GM19023 (cell line): ENCODE results near the gene TTC21A.
A peak's percentile ranks its signal among the peaks of the same experiment; 100 is the strongest.
"Not testable (repeated sequence)": the region's sequence is repeated elsewhere in the genome, so short reads cannot be mapped to it uniquely, and the experiment has no call there.

ENCODE experiments used
- ATAC-seq: cut with Tn5 transposase; IDR thresholded peaks from one replicate; pipeline ENCODE4 v1.9.1; 2021; ENCODE audit warnings: mild to moderate bottlenecking, moderate library complexity; ENCODE audit not compliant: unreplicated experiment

Gene TTC21A, protein sequence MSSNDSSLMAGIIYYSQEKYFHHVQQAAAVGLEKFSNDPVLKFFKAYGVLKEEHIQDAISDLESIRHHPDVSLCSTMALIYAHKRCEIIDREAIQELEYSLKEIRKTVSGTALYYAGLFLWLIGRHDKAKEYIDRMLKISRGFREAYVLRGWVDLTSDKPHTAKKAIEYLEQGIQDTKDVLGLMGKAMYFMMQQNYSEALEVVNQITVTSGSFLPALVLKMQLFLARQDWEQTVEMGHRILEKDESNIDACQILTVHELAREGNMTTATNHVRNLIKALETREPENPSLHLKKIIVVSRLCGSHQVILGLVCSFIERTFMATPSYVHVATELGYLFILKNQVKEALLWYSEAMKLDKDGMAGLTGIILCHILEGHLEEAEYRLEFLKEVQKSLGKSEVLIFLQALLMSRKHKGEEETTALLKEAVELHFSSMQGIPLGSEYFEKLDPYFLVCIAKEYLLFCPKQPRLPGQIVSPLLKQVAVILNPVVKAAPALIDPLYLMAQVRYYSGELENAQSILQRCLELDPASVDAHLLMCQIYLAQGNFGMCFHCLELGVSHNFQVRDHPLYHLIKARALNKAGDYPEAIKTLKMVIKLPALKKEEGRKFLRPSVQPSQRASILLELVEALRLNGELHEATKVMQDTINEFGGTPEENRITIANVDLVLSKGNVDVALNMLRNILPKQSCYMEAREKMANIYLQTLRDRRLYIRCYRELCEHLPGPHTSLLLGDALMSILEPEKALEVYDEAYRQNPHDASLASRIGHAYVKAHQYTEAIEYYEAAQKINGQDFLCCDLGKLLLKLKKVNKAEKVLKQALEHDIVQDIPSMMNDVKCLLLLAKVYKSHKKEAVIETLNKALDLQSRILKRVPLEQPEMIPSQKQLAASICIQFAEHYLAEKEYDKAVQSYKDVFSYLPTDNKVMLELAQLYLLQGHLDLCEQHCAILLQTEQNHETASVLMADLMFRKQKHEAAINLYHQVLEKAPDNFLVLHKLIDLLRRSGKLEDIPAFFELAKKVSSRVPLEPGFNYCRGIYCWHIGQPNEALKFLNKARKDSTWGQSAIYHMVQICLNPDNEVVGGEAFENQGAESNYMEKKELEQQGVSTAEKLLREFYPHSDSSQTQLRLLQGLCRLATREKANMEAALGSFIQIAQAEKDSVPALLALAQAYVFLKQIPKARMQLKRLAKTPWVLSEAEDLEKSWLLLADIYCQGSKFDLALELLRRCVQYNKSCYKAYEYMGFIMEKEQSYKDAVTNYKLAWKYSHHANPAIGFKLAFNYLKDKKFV (N-terminal part only)

DNA sequence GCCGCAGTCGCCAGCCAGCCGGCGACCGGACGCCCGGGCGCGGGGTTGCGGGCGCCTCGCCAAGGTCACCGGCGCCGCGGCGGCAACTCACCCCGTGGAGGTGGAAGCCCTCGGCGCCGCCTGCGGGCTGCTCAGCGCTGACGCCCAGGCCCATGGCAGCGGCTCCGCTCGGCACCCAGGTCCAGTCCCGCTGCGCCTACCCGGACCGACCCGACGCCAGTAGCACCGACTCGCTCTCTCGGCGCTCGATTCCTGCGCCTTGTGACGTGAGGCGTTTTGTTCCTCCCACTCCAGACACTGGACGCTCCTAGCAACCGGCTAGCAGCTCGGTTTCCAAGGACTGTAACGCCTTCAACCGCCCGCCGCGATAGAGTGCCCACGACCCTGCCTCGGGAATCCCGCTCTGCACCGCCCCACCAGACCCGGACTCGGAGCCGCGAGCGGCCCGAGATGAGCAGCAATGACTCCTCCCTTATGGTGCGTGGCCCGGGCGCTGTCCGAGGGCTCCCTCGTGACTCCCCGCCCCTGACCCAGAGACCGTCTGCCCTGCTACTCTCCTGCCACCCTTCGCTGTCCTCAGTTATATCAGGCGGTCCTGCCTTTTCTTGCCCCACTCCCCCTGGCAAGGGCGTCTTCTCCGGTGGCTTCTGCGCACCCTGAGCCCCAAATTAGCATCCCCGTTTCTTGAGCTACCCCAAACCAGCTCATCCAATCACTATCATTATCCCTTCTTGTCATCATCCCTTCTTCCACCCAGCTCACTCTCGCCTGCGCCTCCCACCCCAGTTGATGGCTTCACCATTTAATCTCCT lies at the start of gene TTC21A, which contains the start of gene GORASP1:
Gene TTC21A, plus strand, starts transcription at position 293 of the 812 bp plus-strand sequence. Its CDS starts 158 bp downstream, at position 451.
Gene GORASP1, minus strand, starts transcription at position 240 of the 812 bp plus-strand sequence. Its CDS starts 86 bp downstream, at position 154.
- ATAC-seq, result peak; percentile 56

DNA sequence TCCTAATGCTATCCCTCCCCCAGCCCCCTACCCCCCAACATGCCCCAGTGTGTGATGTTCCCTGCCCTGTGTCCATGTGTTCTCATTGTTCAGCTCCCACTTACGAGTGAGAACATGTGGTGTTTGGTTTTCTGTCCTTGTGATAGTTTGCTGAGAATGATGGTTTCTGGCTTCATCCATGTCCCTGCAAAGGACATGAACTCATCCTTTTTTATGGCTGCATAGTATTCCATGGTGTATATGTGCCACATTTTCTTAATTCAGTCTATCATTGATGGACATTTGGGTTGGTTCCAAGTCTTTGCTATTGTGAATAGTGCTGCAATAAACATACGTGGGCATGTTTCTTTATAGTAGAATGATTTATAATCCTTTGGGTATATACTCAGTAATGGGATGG lies 46.3 kb upstream of the TTC21A start:
- ATAC-seq, result not testable (repeated sequence)

DNA sequence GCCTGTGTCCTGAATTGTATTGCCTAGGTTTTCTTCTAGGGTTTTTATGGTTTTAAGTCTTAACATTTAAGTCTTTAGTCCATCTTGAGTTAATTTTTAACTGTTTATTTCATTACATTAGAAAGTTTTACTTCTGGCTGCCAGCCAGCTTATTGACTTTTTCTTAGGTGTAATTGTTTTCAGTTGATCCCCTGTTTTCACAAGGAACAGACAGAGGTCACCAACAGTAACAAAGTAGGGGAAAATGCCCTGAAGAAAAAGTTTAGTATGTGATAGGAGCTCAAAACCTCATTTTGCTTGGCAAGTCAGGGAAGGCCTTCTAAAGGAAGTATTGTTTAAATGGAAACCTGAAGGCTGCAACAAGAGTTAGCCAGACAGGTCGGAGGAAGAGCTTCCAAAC lies 45.3 kb upstream of the TTC21A start:
- no peak for ATAC-seq

DNA sequence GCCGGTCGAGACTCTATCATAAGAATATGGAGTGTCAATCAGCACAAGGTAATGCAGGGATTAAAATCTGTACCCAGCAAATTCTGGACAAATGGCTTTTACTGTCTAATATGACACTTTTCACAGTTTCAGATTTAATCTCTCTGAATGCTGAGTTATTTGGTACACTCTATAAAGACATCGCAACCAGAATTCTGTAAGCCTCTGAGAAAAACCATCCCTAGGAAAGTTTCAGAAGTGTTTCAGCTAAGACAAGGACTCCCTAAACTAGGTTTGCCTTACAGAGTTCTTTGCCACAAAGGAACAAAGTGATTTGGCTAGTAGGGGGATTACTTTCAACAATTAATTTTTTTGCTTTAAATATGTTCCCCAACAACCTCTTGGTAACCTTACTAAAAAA lies 44.3 kb upstream of the TTC21A start:
- ATAC-seq, result no peak

DNA sequence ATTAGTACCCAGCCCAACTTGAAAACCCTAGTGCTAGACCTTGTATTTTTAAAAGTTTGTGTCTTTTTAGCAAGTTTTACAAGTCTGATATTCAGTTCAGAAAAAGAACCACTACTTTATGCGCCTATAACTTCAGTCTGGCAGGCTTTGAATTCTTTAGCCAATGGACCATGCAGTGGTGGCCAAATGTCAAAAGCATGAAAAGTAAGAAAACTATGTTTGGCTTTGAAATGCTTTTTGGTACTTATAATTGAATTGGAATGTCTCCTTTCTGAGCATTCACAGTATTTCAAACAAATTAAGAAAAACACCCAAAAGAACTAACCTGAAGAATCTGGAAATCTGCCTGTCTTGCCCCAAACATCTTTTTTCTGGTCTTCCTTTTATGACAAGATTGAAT lies 42.8 kb upstream of the TTC21A start:
- ATAC-seq, result no peak

DNA sequence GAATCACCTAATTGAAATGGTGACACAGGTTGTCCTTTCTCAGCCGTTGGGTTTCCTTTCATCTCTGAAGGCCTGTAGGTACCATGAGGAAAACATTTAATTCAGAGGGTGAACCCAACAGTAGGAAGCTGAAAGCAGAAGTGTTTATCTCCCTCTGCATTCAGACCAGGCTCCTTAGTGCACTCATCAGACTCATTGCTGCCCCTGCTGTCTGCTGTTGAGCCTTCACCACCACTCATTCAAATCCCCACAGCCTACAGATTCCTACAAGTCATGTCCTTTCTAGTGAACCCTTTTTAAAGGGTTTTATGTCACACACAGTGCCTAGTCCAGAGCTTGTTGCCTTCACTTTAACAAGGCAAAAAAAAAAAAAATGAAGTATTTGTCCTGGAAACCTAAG lies 42.3 kb upstream of the TTC21A start:
- peak; percentile 97 for ATAC-seq

DNA sequence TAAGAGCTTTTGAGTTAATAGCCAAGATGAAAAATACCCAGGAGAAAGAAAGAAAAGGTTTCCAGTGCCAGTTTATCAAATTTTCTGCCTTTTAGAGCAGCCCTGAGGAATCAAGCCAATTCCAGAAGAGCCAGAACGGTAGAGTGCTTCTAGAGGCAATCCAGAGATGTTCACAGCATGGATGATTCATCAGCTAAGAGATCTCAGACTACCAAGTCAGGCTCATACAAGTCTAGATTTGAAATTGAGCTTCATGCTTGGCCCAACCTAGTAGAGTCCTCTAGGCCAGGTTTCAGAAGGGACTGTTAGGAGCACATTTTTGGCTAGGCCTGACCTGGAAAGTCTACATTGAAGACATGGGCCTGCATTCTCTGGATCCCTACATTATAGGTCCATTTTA lies 40.2 kb upstream of the TTC21A start:
- ATAC-seq, result no peak

DNA sequence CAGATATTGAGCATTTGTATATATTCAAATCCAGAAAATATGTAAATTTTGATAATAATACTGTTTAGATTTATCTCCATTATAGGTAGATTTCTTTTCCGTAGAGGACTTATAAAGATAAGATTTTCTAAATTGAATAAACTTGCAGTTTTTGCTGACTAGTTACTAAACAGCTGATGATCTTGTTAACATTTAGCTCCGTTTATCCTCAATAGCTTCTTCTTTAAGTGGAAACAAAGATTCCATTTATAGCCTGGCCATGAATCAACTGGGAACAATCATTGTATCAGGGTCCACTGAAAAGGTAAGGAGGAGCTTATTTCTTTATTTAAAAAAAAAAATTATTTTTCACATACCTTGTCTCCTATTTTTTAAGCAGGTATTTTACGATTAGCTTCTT lies 38.9 kb upstream of the TTC21A start:
- no peak for ATAC-seq

DNA sequence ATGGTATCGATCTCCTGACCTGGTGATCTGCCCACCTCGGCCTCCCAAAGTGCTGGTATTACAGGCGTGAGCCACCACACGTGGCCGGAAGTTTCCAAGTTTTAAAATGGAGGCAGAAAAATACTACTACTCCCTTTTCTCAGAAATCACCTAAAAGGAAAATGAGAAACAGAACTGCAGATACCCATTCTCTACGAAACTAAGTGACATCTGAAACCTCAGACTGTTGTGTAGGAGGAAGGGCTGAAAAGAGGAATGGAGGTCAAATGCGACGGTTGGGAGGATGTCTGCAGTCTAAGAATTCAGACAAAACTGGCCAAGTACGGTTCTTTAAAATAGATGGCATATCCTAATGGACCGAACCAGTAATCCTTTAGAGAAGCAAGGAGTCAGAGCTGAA lies 31.6 kb upstream of the TTC21A start:
- ATAC-seq, result no peak

DNA sequence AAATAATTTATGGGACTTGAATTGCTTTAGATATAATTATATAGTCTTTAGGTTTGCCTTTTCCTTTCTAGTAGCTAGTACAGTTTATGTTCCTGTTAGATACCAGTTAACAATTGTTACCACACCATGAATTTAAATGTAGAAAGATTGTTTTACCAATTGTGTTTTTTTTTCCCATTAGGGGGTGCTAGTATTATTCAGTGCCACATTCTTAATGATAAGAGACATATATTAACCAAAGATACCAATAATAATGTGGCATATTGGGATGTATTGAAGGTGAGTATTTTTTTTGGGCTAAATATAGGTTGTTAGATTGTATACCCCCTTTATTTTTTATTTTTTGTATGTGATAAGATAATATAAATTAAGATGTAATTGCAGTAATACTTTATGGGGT lies 27.9 kb upstream of the TTC21A start:
- ATAC-seq, result no peak

DNA sequence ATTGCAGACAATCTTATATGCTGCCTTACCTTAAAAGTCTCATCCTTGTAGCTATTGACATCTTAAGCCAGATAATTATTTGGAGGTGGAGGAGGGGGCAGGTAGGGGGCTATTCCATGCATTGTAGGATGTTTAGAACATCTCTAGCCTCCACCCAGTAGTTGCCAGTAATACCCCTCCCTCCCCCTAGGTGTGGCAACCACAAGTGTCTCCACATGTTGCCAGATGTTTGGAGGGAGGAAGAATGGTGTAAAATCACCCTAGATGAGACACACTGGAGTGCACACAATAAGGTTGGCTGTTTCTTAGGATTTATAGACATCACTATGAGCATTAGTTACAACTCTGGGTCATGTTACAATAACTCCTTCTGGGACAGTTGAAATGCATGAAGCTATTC lies 27.5 kb upstream of the TTC21A start:
- no peak for ATAC-seq

DNA sequence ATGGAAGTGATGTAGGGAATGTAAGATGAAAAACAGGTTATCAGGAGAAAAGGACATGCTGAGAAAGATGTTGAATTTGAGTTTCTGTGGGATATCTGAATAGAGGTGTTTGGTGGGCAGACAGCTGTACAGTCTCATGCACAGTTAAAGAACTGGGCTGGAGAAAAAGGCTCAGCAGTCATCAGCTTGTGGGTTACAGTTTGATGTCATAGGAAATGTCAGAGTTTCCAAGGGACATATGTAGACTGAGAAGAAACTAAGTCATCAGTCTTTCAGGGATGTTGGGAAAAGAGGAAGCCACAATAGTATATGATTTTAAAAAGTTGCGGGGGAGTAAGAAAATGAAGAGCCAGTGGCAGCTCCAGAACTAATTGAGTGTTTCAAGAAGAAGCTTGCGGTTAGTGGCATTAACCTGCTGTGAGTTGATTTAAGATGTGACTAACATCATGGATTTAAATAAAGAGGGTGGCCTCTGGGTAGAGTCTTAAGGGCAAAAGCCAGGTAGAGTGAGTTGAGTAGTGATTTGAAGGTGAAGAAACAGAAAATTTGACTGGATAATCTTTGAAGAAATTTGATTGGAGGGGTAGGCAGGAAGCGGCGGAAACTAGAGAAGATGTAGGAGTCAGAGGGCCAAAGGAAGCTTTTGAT lies 24.7 kb upstream of the TTC21A start:
- no peak for ATAC-seq

DNA sequence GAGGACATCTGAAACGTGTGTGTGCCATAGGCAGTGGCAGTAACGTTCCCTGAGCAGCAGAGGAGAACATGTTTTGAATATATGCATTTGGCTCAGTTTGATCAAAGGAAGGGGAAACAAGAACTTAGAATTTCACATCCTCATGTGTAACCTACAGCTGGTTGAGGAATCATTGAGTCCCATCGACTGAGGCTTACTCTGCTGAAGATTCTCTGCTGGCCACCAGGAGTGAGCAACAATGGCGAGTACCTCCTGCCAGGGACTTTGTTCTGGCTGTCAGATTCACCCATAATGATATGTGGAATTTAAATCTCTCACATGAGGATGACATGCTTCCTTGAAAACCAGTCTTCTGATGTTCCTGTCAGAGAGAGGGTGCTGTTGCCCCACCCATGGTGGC lies 21.3 kb upstream of the TTC21A start:
- ATAC-seq, result no peak

DNA sequence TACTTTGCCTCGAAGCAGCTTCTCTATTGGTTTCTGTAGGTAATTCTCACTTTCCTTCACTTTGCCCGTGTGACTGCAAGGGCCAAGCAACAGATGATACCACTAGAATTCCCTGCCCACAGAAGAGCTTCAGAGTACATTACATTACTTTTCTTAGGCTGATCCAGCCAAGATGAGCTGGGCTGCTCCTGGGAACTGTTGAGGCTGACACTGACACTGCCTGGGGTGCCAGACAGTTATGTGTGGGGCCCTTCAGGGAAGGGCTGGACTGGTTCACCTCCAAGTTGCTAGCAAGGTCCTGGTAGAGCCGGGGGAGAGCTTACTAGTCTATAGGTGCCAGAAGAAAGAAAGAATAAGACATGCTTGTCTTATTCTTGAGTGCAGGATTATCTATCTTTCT lies 19.0 kb upstream of the TTC21A start:
- no peak for ATAC-seq

DNA sequence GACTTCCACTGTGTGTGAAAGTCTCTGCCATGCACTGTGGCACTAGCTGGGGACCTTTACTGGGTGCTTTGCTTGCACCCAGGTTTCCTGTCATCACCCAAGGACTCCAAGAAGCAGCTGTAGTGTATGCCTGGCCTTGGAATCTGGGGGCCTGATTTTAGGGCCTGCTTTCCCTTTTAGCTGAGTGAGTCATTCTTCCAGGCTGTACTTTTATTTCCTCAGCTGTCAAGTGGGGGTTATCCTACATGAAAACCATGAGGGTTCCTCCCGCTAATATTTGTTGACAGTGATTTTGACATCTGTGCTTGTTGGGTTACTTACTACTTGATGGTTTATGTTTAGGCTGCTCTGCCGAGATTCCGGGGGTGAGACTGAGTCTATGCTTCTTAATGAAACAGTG lies 18.6 kb upstream of the TTC21A start:
- ATAC-seq, result no peak

DNA sequence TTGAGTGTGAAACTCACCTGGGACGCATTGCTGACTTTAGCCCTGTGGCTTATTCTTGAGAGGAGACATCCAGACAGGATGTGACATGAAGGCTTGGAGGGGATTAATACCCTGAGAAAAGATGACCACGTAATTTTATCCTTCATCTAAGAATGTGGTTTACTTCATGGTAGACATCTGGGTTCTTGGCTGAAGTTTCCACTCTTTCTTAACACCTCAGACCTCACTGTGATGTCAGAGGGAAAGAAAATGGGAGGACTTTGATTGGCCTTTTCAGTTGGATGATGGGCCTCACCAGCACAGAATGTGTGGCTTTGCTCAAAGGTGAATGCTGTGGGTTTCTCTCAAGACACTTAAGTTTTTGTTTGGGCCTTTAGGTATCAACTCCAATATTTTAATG lies 16.6 kb upstream of the TTC21A start:
- ATAC-seq, result no peak

DNA sequence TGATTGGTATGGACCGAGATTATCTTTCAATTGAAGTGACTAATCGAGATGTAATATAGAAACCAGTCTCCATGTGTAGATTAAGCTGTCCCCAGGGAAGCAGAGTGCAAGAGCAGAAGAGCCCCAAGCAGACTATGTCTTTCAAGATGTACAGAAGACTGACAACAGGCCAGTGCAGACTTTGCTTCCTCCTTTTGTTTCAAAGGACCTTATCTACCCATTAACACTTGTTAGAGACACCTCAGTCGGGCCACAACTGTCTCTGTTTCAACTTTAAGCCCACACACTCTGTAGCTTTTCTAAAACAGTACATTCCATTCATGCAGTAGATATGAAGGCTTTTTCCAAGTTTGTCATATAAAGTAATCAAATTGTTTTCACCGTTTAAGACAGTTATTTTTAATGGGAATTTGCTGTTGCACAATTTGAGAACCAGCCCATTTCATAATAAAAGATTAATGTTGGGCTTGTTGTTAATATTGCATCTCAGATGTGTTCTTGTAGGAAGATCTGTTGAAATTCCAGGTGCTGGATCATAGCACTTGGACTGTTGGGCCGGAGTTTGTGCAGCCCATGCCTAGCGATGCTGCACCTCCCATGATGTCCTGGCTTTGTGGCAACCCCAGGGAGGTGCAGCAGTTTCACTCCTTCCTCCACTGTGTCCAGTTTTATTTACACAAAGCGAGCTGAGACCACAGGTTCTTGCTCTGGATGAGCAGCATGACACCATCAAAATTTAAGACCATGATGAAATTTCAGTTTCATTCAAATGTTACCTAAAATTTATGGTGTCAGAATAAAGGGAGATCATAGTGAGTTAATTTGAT lies 12.4 kb upstream of the TTC21A start:
- ATAC-seq, result no peak

DNA sequence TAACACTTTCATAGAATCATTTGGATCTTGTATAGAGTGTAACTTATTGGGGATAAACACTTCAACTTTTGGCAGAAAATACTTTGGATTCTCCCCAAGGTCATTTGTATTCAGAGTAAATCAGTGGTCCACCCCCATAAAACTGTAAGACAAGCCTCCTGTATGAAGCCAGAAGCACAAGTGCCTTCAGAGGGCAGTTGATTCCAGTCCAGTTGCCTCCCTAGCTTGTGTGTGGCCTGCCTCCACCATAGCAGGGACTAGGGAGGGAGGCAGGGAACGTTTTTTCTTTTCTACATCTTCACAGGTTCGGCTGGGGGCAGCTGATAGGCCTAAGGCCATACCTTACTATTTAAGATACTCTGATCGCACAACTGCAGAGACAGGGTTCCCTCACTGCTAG lies 11.7 kb upstream of the TTC21A start:
- ATAC-seq, result no peak

DNA sequence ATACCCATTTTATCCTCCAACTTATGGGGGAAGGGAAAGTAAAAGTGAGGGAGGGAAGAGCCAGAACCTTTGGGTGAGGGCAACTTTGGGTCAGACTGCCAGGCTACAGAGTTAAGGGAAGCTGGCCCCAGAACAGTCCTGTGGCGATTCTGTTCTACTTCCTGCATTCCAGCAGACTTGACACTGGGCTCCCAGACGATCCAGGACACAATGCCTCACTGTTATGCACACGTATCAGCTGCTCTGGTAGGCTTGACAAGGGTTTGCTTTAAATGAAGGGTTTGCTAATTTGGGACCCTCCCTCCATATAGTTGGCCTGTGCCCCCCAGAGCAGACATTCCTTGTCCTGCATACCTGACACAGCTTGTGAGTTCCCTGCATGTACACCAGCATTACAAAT lies 10.7 kb upstream of the TTC21A start:
- no peak for ATAC-seq
